HepG2 (cell line): Measurements from ENCODE around the gene SLCO2A1. TPM values are rescaled to one million over a fixed set of nuclear protein-coding genes. Genes with fewer than 3 reads are reported as not detected.
A peak's percentile ranks its signal among the peaks of the same experiment; 100 is the strongest.

Source experiments
- ATAD3A ChIP-seq: sonication (generic); formaldehyde crosslinking; IDR thresholded peaks from 2 replicates; pipeline ENCODE4 v1.4.0; 2020; ENCODE audit warnings: missing genetic modification reagents
- ELF1 ChIP-seq: sonication (generic); formaldehyde crosslinking; IDR thresholded peaks from 2 replicates; pipeline ENCODE4 v1.4.0; 2020; ENCODE audit warnings: missing genetic modification reagents
- FOXP4 ChIP-seq: sonication (generic); formaldehyde crosslinking; IDR thresholded peaks from 2 replicates; pipeline ENCODE4 v1.4.0; 2020; ENCODE audit warnings: missing genetic modification reagents
- KAT2B ChIP-seq: fragments of 150-350 bp; IDR thresholded peaks from 2 replicates; pipeline ENCODE4 v1.6.1; 2014; ENCODE audit warnings: low read depth, low read length, borderline replicate concordance
- MYPOP ChIP-seq: sonication (generic); formaldehyde crosslinking; IDR thresholded peaks from 2 replicates; pipeline ENCODE4 v1.8.1; 2023; ENCODE audit warnings: mild to moderate bottlenecking, moderate library complexity, missing genetic modification reagents
- NFE2L2 ChIP-seq: fragments of 150-350 bp; IDR thresholded peaks from 2 replicates; pipeline ENCODE4 v1.6.1; 2014; ENCODE audit warnings: low read length
- NPAS2 ChIP-seq: sonication (generic); formaldehyde crosslinking; IDR thresholded peaks from 2 replicates; pipeline ENCODE4 v1.8.0; 2022; ENCODE audit warnings: mild to moderate bottlenecking, missing genetic modification reagents, borderline replicate concordance
- RARG ChIP-seq: sonication (generic); formaldehyde crosslinking; IDR thresholded peaks from 2 replicates; pipeline ENCODE4 v1.4.0; 2020; ENCODE audit warnings: low read depth, mild to moderate bottlenecking, missing genetic modification reagents
- REST ChIP-seq, 2 experiments: IDR thresholded peaks; 2 replicates each; pipeline ENCODE4 v1.6.1; 2011 to 2012; ENCODE audit warnings: low read length in 2 of 2, borderline replicate concordance in 1 of 2, low read depth in 1 of 2, mild to moderate bottlenecking in 1 of 2, moderate library complexity in 1 of 2
- SOX13 ChIP-seq, 3 experiments: fragments of 450-650 bp in 1 of 3; sonication (generic) in 1 of 3; formaldehyde crosslinking in 1 of 3; IDR thresholded peaks in 2 of 3; conservative IDR thresholded peaks in 1 of 3; 2 replicates each; pipeline versions ENCODE4 v1.5.0 to v1.6.1; 2016 to 2020; ENCODE audit warnings: antibody characterized with exemption in 1 of 3, mild to moderate bottlenecking in 1 of 3, missing compliant biosample characterization in 1 of 3, missing genetic modification reagents in 1 of 3, moderate library complexity in 1 of 3
- TFDP2 ChIP-seq: sonication (generic); formaldehyde crosslinking; IDR thresholded peaks from 2 replicates; pipeline ENCODE4 v1.4.0; 2020; ENCODE audit warnings: missing genetic modification reagents
- ZNF10 ChIP-seq: sonication (generic); formaldehyde crosslinking; IDR thresholded peaks from 2 replicates; pipeline ENCODE4 v1.4.0; 2020; ENCODE audit warnings: mild to moderate bottlenecking, low read depth, missing genetic modification reagents, borderline replicate concordance
- ZNF234 ChIP-seq: sonication (generic); formaldehyde crosslinking; conservative IDR thresholded peaks from 2 replicates; pipeline ENCODE4 v1.5.1; 2020; ENCODE audit warnings: mild to moderate bottlenecking, missing genetic modification reagents
- ZNF512B ChIP-seq: sonication (generic); formaldehyde crosslinking; IDR thresholded peaks from 2 replicates; pipeline ENCODE4 v1.5.1; 2020; ENCODE audit warnings: missing genetic modification reagents, mild to moderate bottlenecking, borderline replicate concordance
- ZNF644 ChIP-seq: IDR thresholded peaks from 2 replicates; pipeline ENCODE4 v1.6.1; 2016; ENCODE audit warnings: low read depth
- ZNF746 ChIP-seq: sonication (generic); formaldehyde crosslinking; IDR thresholded peaks from 2 replicates; pipeline ENCODE4 v1.8.0; 2022; ENCODE audit warnings: mild to moderate bottlenecking, missing genetic modification reagents
- ZNF768 ChIP-seq: sonication (generic); formaldehyde crosslinking; IDR thresholded peaks from 2 replicates; pipeline ENCODE4 v1.4.0; 2020; ENCODE audit warnings: missing genetic modification reagents
- polyA plus RNA-seq, 8 experiments: library from polyadenylated mRNA; depleted of rRNA in 3 of 8; stranded (reverse) in 7 of 8; unstranded in 1 of 8; fragments of >200 nt; fragmentation: Illumina TruSeq in 4 of 8; extraction: Trizol in 4 of 8; gene quantifications; 2 replicates each; pipeline versions ENCODE4 v1.2.1 to v1.2.3, GENCODE V29; 2011 to 2016; ENCODE audit warnings: low read depth in 4 of 8, missing spikeins in 1 of 8, mixed read lengths in 1 of 8; ENCODE audit not compliant: insufficient read depth in 1 of 8
- total RNA-seq, 5 experiments: library from RNA; depleted of rRNA; stranded (reverse); fragments of >200 nt; fragmentation: Illumina TruSeq; extraction: Trizol; gene quantifications; 2 replicates each; pipeline ENCODE4 v1.2.3, GENCODE V29; 2016; ENCODE audit warnings: low read depth in 1 of 5

SLCO2A1 gene
- total and polyA plus RNA-seq, 2 of the 13 experiments (the other 11 are each of a cell fraction or from before 2014, with no cell fraction given): 0.04 TPM; not detected in 1

DNA sequence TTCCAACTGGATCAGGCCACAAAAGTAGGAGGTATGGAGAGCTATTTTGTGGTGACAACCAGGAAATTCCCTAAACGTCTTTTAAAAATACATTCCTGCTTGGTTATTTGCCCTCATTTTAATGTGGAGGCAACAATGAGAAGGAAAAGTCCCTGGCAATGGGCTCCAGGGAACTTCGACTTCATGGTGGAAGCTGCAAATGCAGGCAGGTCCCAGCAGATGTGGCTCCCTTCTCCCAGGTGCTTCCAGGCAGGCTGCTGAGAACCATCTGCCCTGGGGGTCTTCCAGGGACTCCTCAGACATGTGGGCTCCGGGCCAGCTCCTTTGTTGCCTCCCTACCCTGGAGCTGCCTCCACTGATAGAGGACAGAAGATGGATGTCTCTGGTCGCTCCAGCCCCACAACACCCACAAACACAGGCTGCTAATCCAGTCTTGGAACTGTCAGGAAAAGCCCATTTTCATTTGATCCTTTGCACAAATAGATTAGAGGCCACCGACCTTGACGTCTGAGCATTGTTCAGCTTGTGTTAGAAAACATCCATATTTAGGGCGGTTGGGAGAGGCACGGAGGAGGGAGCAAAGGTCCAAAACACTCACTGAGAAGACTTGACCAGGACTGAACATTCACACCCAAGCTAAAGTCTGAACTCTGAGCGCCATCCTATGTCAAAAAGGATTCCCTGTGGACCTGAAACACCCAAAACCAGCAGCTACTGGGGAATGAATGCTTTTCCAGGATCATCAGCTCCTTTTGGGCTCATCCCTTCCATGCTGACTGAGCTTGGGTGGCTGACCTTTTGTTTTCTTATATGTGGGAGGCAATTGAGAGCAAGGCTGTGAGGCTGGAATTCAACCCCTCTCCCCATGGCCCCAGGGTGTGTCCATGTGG lies 30.2 kb upstream of the SLCO2A1 start (continued):
- TF ChIP-seq REST (IDR thresholded peaks at IDR 0.05; ENCODE audit: borderline replicate concordance in 1 of 2, low read depth in 1 of 2, low read length in 2 of 2): no peak
- TF ChIP-seq KAT2B: no peak
- TF ChIP-seq ZNF234 (CRISPR knock-in tag): no peak
- TF ChIP-seq RARG: no peak
- no peak for TF ChIP-seq TFDP2
- TF ChIP-seq ZNF644: no peak
- no peak for TF ChIP-seq ZNF10 (CRISPR knock-in tag)
- no peak for TF ChIP-seq MYPOP (CRISPR knock-in tag)
- no peak for TF ChIP-seq ATAD3A (CRISPR knock-in tag)
- TF ChIP-seq FOXP4 (CRISPR knock-in tag): peak; percentile 81
- TF ChIP-seq NFE2L2: no peak
- no peak for TF ChIP-seq ZNF746 (CRISPR knock-in tag)
- peak; percentile 51 for TF ChIP-seq SOX13 (IDR thresholded peaks at IDR 0.05)
- TF ChIP-seq SOX13 (CRISPR knock-in tag; conservative IDR thresholded peaks at IDR 0.05 in 1 of 2, IDR thresholded peaks at IDR 0.05 in 1 of 2): peak in 1 of 2 experiments; percentile 97; a peak in 2 of 4 replicates
- TF ChIP-seq ZNF768 (CRISPR knock-in tag): peak; percentile 57
- no peak for TF ChIP-seq ZNF512B (CRISPR knock-in tag)
- peak; percentile 29; the same call in 1 of the 2 replicates for TF ChIP-seq ELF1 (CRISPR knock-in tag)
- no peak for TF ChIP-seq NPAS2 (CRISPR knock-in tag)
